Esophagus muscularis mucosa (tissue), 4 donors: ENCODE results near the gene TEX52. TPM values are rescaled to one million over a fixed set of nuclear protein-coding genes. Genes with fewer than 3 reads are reported as not detected.

Source experiments
- DNase-seq: peaks from one replicate; pipeline ENCODE4 v3.0.0-alpha.2; 2017; ENCODE audit errors: extremely low spot score
- H3K27ac ChIP-seq, 4 donors: fragments of 200-600 bp; sonication (generic); replicated peaks in 1 of 4; 1 replicate in 3 of 4; 2 replicates in 1 of 4; pipeline ENCODE4 v1.5.1; 2016 to 2019; ENCODE audit warnings: mild to moderate bottlenecking in 1 of 4
- H3K27me3 ChIP-seq, 4 donors: fragments of 200-600 bp; sonication (generic); one replicate each; pipeline versions ENCODE4 v1.5.1 to v1.6.0; 2016 to 2019
- H3K36me3 ChIP-seq, 4 donors: fragments of 200-600 bp; sonication (generic); one replicate each; pipeline ENCODE4 v1.5.1; 2016 to 2019
- H3K4me1 ChIP-seq, 4 donors: fragments of 200-600 bp; sonication (generic); one replicate each; pipeline ENCODE4 v1.5.1; 2016 to 2019
- H3K4me3 ChIP-seq, 4 donors: fragments of 200-600 bp; sonication (generic); 1 replicate in 2 of 4; 2 replicates in 2 of 4; pipeline ENCODE4 v1.5.1; 2016 to 2019; ENCODE audit warnings: mild to moderate bottlenecking in 4 of 4, moderate library complexity in 1 of 4
- H3K9me3 ChIP-seq, 4 donors: fragments of 200-600 bp; sonication (generic); 1 replicate in 3 of 4; 2 replicates in 1 of 4; pipeline ENCODE4 v1.5.1; 2016 to 2019
- EP300 ChIP-seq: sonication (generic); formaldehyde crosslinking; IDR thresholded peaks from one replicate; pipeline ENCODE4 v1.6.1; 2017; ENCODE audit warnings: antibody characterized with exemption
- POLR2A ChIP-seq: fragments of 450-650 bp; IDR thresholded peaks from one replicate; pipeline ENCODE4 v1.6.1; 2017; ENCODE audit warnings: antibody characterized with exemption, moderate library complexity, mild to moderate bottlenecking, low read depth
- POLR2AphosphoS5 ChIP-seq, 2 donors: sonication (generic); formaldehyde crosslinking; IDR thresholded peaks; one replicate each; pipeline ENCODE4 v1.6.1; 2017; ENCODE audit warnings: antibody characterized with exemption in 2 of 2
- WGBS: methylation state at CpG from one replicate; pipeline ENCODE4 v1.1.5; 2018; 5-methylcytosine and 5-hydroxymethylcytosine counted together
- intact Hi-C: fragments of 100-400 bp; cut with DNase I; formaldehyde crosslinking; loops from one replicate; pipeline ENCODE4 v1.15.1; 2023
- total RNA-seq, 4 donors: library from RNA; depleted of rRNA; stranded (reverse); fragments of >200 nt; gene quantifications; one replicate each; pipeline versions ENCODE4 v1.1.0 to v1.2.1, GENCODE V29; 2016
- TF ChIP-seq, protein P1 (sequence below), 3 experiments: fragments of 200-600 bp in 2 of 3; fragments of 450-650 bp in 1 of 3; sonication (generic) in 2 of 3; IDR thresholded peaks; one replicate each; pipeline ENCODE4 v1.5.1; 2017 to 2019; ENCODE audit warnings: antibody characterized with exemption in 3 of 3, mild to moderate bottlenecking in 2 of 3, moderate library complexity in 1 of 3

TEX52 gene
- total RNA-seq, 4 donors from 2014 or later, result not detected

DNA sequence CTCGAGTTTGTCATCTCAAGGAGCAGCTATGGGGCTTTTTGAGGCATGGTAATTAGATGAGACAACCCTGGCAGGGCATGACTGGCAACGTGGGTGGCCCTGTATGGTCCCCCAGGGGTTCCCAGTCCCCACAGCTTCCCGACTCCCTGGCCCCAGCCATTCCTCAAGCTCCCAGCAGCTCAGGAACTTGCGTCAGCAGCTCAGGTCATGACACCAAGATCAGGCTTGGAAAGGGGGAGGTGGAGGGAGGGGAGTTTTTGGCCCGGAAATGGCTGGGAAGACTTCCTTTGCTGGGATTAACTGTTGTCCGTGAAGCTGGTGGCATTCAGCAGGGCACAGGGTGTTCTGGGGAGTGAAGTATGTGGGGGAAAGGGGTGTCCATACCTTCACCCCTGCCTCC, 11.6 kb downstream of the TEX52 start:
- intact Hi-C loops, result no loop called here

DNA sequence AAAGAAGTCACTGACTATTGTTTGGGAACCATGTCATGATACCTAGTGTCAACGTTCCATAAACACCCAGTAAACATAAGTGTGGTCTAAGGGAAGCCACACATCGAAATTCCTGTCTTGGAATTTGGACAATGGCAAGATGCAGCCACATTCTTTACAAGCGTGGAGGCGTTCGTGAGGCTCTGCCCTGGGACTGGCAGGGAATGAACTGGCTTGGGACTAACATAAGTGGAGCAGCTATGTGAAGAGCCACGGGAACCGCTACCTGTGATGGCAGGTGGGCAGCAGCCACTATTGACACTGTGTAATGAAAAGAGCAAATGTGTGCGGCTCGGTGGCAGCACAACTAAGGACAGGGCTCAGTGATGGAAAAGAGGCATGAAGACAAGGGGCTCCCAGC, 12.1 kb downstream of the TEX52 start:
- intact Hi-C loops, result no loop called here
- Histone ChIP-seq H3K4me1 (peaks cover 0 to 5% (median 0%) of the 10 kb centered on the region in 4 donors), H3K27ac (peak overlapping the region in 1 of 4 donors; percentile 3), H3K36me3 (peaks cover 0 to 13% (median 0%) of the 10 kb centered on the region in 4 donors), H3K9me3 (no peaks in the 10 kb centered on the region), H3K4me3 (no peak overlapping the region), H3K27me3 (no peaks in the 10 kb centered on the region)
- TF ChIP-seq, protein P1, sequence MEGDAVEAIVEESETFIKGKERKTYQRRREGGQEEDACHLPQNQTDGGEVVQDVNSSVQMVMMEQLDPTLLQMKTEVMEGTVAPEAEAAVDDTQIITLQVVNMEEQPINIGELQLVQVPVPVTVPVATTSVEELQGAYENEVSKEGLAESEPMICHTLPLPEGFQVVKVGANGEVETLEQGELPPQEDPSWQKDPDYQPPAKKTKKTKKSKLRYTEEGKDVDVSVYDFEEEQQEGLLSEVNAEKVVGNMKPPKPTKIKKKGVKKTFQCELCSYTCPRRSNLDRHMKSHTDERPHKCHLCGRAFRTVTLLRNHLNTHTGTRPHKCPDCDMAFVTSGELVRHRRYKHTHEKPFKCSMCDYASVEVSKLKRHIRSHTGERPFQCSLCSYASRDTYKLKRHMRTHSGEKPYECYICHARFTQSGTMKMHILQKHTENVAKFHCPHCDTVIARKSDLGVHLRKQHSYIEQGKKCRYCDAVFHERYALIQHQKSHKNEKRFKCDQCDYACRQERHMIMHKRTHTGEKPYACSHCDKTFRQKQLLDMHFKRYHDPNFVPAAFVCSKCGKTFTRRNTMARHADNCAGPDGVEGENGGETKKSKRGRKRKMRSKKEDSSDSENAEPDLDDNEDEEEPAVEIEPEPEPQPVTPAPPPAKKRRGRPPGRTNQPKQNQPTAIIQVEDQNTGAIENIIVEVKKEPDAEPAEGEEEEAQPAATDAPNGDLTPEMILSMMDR (IDR thresholded peaks at IDR 0.05), result no peak
- no peak for TF ChIP-seq POLR2A
- no peak for TF ChIP-seq EP300
- no peak for TF ChIP-seq POLR2AphosphoS5 (IDR thresholded peaks at IDR 0.05)
- 91% methylated on average over 9 of the region's 9 CpGs for WGBS
- DNase-seq, result no peak

More for the DNA sequence above, 11.6 kb downstream of the TEX52 start:
- no peak for DNase-seq
- WGBS, result 32% methylated on average over 6 of the region's 6 CpGs
- Histone ChIP-seq H3K36me3 (peaks cover 0 to 10% (median 0%) of the 10 kb centered on the region in 4 donors), H3K4me1 (peaks cover 0 to 5% (median 0%) of the 10 kb centered on the region in 4 donors), H3K4me3 (no peak overlapping the region), H3K9me3 (no peaks in the 10 kb centered on the region), H3K27ac (peak overlapping the region in 1 of 4 donors; percentile 3), H3K27me3 (no peaks in the 10 kb centered on the region)
- TF ChIP-seq, protein P1 (IDR thresholded peaks at IDR 0.05), result no peak
- TF ChIP-seq POLR2AphosphoS5 (IDR thresholded peaks at IDR 0.05) (no peak), EP300 (no peak), POLR2A (no peak)

DNA sequence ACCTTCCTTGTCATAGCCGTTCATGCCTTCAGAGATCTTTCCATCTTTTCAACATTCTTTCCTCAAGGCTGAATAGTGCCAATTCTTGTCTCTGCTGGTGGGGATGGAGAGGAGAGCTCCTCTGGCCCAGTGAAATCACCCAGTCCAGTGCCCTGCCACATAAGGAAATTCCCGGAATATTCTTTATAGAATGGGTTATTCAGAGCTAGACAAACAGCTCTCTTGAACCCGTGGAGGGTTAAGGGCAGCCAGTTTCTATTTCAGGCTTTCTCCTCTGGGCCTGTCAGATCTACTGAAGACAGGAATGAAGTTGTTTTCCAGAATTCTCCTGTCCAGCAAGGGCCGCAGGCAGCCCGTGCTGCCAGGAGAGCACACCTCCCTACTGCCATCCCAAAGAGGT, 13.9 kb downstream of the TEX52 start:
- 81% methylated on average over 5 of the region's 5 CpGs for WGBS
- no peak overlapping the region for H3K4me3 ChIP-seq
- H3K4me1 ChIP-seq, result peaks cover 0 to 5% (median 0%) of the 10 kb centered on the region in 4 donors
- H3K27ac ChIP-seq, result peak overlapping the region in 2 of 4 donors; percentile 33 to 40
- TF ChIP-seq EP300, result no peak
- no peaks in the 10 kb centered on the region for H3K27me3 ChIP-seq
- no peak for DNase-seq
- peaks cover 0 to 26% (median 0%) of the 10 kb centered on the region in 4 donors for H3K36me3 ChIP-seq
- H3K9me3 ChIP-seq, result no peaks in the 10 kb centered on the region
- intact Hi-C loops, result no loop called here

DNA sequence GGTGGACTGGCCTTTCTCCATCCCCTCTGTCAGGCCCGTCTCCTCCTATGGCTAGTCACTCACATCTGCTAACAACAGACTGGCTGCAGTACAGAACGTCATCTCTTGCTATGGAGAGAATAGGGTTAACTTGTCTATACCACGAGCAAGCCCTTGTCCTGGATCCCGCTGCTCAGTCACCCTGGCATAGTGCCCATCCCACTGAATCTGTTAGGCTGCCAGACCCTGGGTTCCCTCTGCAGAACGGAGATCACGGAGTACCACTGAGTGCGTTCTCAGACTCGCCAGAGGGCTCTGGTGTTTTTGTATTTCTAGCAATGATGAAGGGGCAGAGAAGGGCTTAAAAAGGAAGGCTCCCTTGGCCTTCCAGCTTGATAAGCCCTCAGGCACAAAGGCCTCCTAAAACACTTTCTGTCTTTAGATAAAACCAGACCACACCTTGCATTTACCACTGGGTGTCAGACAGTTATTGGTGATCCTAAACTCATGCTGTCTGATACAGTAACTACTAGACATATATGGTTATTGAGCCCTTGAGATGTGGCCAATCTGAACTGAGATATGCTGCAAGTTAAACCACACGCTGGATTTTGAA, 15.7 kb downstream of the TEX52 start:
- Histone ChIP-seq H3K27me3 (peaks cover 0 to under 1% (median 0%) of the 10 kb centered on the region in 4 donors), H3K27ac (no peak overlapping the region), H3K36me3 (peaks cover 0 to 26% (median 0%) of the 10 kb centered on the region in 4 donors), H3K4me1 (peaks cover 0 to 5% (median 0%) of the 10 kb centered on the region in 4 donors), H3K4me3 (no peak overlapping the region), H3K9me3 (no peaks in the 10 kb centered on the region)
- WGBS, result 75% methylated on average over 1 of the region's 9 CpGs
- DNase-seq, result no peak
- intact Hi-C loops, result no loop called here
- TF ChIP-seq EP300 (no peak), POLR2A (no peak), POLR2AphosphoS5 (IDR thresholded peaks at IDR 0.05) (no peak)
- TF ChIP-seq, protein P1 (IDR thresholded peaks at IDR 0.05), result no peak

DNA sequence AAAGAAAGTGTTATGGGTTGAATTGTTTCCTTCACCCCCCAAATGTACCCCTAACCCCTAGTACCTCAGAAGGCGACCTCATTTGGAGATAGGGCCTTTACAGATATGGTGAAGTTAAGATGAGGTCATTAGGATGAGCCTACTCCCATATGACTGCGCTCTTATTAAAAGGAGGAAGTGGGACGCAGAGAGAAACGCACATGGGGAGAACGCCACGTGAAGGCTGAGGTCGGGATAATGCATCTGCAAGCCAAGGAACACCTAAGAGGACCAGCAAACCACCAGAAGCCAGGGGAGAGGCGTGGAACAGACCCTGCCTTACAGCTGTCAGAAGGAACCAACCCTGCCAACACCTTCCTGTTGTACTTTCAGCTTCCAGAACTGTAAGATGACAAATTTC, 20.3 kb downstream of the TEX52 start:
- WGBS, result 81% methylated on average over 8 of the region's 8 CpGs
- no peak overlapping the region for H3K4me3 ChIP-seq
- peaks cover 5 to 24% (median 17%) of the 10 kb centered on the region in 4 donors for H3K4me1 ChIP-seq
- H3K9me3 ChIP-seq, result no peaks in the 10 kb centered on the region
- no peak overlapping the region for H3K27ac ChIP-seq
- no peak for DNase-seq
- H3K36me3 ChIP-seq, result peaks cover 0 to 20% (median 4%) of the 10 kb centered on the region in 4 donors
- TF ChIP-seq POLR2AphosphoS5 (IDR thresholded peaks at IDR 0.05) (no peak), POLR2A (no peak), EP300 (no peak)
- TF ChIP-seq, protein P1 (IDR thresholded peaks at IDR 0.05), result no peak
- intact Hi-C loops, result no loop called here
- H3K27me3 ChIP-seq, result peaks cover 0 to 24% (median 0%) of the 10 kb centered on the region in 4 donors
